GM12872 (cell line): ENCODE measurements around the gene TARBP1.

Experiments
- CTCF ChIP-seq: IDR thresholded peaks from 3 replicates; pipeline ENCODE4 v1.5.1; 2011; ENCODE audit warnings: low read depth, mild to moderate bottlenecking, low read length, moderate library complexity; ENCODE audit not compliant: insufficient read depth

The TARBP1 gene

GRCh38 chr1:234368320-234369032, 110.5 kb downstream of the TARBP1 start:
- TF ChIP-seq CTCF: no peak

- TF ChIP-seq CTCF: no peak
These were observed 116.4 kb downstream of the TARBP1 start for GRCh38 chr1:234362558-234362957.

- no peak for TF ChIP-seq CTCF
These were observed 117.8 kb downstream of the TARBP1 start for GRCh38 chr1:234361102-234361603.

- no peak for TF ChIP-seq CTCF
These were observed 121.1 kb downstream of the TARBP1 start for GRCh38 chr1:234357831-234358230.

GRCh38 chr1:234355782-234356510, 123.0 kb downstream of the TARBP1 start:
- no peak for TF ChIP-seq CTCF

GRCh38 chr1:234348964-234349363, 130.0 kb downstream of the TARBP1 start:
- TF ChIP-seq CTCF: no peak

- TF ChIP-seq CTCF: no peak
These were observed 133.7 kb downstream of the TARBP1 start for GRCh38 chr1:234345237-234345636.
